ENCODE measurements around the gene PIK3R5. TPM values are rescaled to one million over a fixed set of nuclear protein-coding genes. Genes with fewer than 3 reads are reported as not detected.

PIK3R5 gene
- total RNA-seq, 2 experiments from 2014 or later, result 0.76 to 1.5 TPM

- no peak overlapping the region for H2AFZ ChIP-seq (ENCODE audit: low read length)
- no peak overlapping the region for H3K27ac ChIP-seq (ENCODE audit: low read depth, low read length, poor library complexity, severe bottlenecking)
- no peak overlapping the region for H3K4me3 ChIP-seq (ENCODE audit: low read depth, low read length, poor library complexity, severe bottlenecking)
- H3K79me2 ChIP-seq (ENCODE audit: insufficient read depth, low read depth, low read length), result no peaks in the 10 kb centered on the region
- no peak overlapping the region for H3K4me2 ChIP-seq (ENCODE audit: low read length)
- POLR2A ChIA-PET, result interaction anchor here (0.7 kb wide), 1 partner anchor 1972 kb away, joined by 3 read pairs; no protein-coding TSS in a partner anchor
- H3K9me3 ChIP-seq (ENCODE audit: low read length), result no peaks in the 10 kb centered on the region
- intact Hi-C loops (cut with micrococcal nuclease; ENCODE audit: unreplicated experiment), result no loop called here
- no peak for DNase-seq (ENCODE audit: low spot score)
- no peaks in the 10 kb centered on the region for H3K36me3 ChIP-seq (ENCODE audit: insufficient read depth, low read length)
- BruUV-seq (replicated peaks), result no TSS peak
- CTCF ChIA-PET (ENCODE audit: unreplicated experiment), result no interaction called here
- H3K9me2 ChIP-seq (ENCODE audit: insufficient read depth, low read length), result no peaks in the 10 kb centered on the region
- H4K20me1 ChIP-seq (ENCODE audit: insufficient read depth, low read length), result no peaks in the 10 kb centered on the region
- no peaks in the 10 kb centered on the region for H3K4me1 ChIP-seq (ENCODE audit: insufficient read depth, low read length, poor library complexity, severe bottlenecking)
- no peak for TF ChIP-seq CTCF (conservative IDR thresholded peaks at IDR 0.05; ENCODE audit: low read length)
- TF ChIP-seq EZH2phosphoT487 (IDR thresholded peaks at IDR 0.05; ENCODE audit: borderline replicate concordance, low read depth, low read length), result no peak
Measured at GRCh38 chr17:8865811-8866210, 99.7 kb downstream of the PIK3R5 start.

- Histone ChIP-seq H2AFZ (ENCODE audit: low read length) (no peak overlapping the region), H3K4me2 (ENCODE audit: low read length) (no peak overlapping the region), H3K36me3 (ENCODE audit: insufficient read depth, low read length) (no peaks in the 10 kb centered on the region), H3K9me3 (ENCODE audit: low read length) (no peaks in the 10 kb centered on the region), H4K20me1 (ENCODE audit: insufficient read depth, low read length) (no peaks in the 10 kb centered on the region), H3K27ac (ENCODE audit: low read depth, low read length, poor library complexity, severe bottlenecking) (no peak overlapping the region), H3K4me3 (ENCODE audit: low read depth, low read length, poor library complexity, severe bottlenecking) (no peak overlapping the region), H3K79me2 (ENCODE audit: insufficient read depth, low read depth, low read length) (no peaks in the 10 kb centered on the region), H3K9me2 (ENCODE audit: insufficient read depth, low read length) (no peaks in the 10 kb centered on the region), H3K4me1 (ENCODE audit: insufficient read depth, low read length, poor library complexity, severe bottlenecking) (no peaks in the 10 kb centered on the region)
- CTCF ChIA-PET (ENCODE audit: unreplicated experiment), result interaction anchor here (0.6 kb wide), 1 partner anchor 26 kb away, joined by 6 read pairs; no protein-coding TSS in a partner anchor
- no peak for DNase-seq (ENCODE audit: low spot score)
- POLR2A ChIA-PET, result interaction anchor here (0.7 kb wide), 1 partner anchor 1972 kb away, joined by 3 read pairs; no protein-coding TSS in a partner anchor
- TF ChIP-seq EZH2phosphoT487 (IDR thresholded peaks at IDR 0.05; ENCODE audit: borderline replicate concordance, low read depth, low read length) (no peak), CTCF (conservative IDR thresholded peaks at IDR 0.05; ENCODE audit: low read length) (no peak)
- intact Hi-C loops (cut with micrococcal nuclease; ENCODE audit: unreplicated experiment), result no loop called here
- BruUV-seq (replicated peaks), result no TSS peak
Measured at GRCh38 chr17:8865385-8865784, 100.1 kb downstream of the PIK3R5 start.

GRCh38 chr17:8862213-8863056, 103.1 kb downstream of the PIK3R5 start:
- Histone ChIP-seq H3K27ac (ENCODE audit: low read depth, low read length, poor library complexity, severe bottlenecking) (no peak overlapping the region), H3K9me2 (ENCODE audit: insufficient read depth, low read length) (no peaks in the 10 kb centered on the region), H3K4me3 (ENCODE audit: low read depth, low read length, poor library complexity, severe bottlenecking) (no peak overlapping the region), H3K4me1 (ENCODE audit: insufficient read depth, low read length, poor library complexity, severe bottlenecking) (peaks cover 15% of the 10 kb centered on the region), H2AFZ (ENCODE audit: low read length) (no peak overlapping the region), H3K9me3 (ENCODE audit: low read length) (no peaks in the 10 kb centered on the region), H3K79me2 (ENCODE audit: insufficient read depth, low read depth, low read length) (no peaks in the 10 kb centered on the region), H4K20me1 (ENCODE audit: insufficient read depth, low read length) (no peaks in the 10 kb centered on the region), H3K4me2 (ENCODE audit: low read length) (no peak overlapping the region), H3K36me3 (ENCODE audit: insufficient read depth, low read length) (no peaks in the 10 kb centered on the region)
- ChIA-PET POLR2A (no interaction called here), CTCF (ENCODE audit: unreplicated experiment) (no interaction called here)
- no TSS peak for BruUV-seq (replicated peaks)
- TF ChIP-seq CTCF (conservative IDR thresholded peaks at IDR 0.05; ENCODE audit: low read length) (no peak), EZH2phosphoT487 (IDR thresholded peaks at IDR 0.05; ENCODE audit: borderline replicate concordance, low read depth, low read length) (no peak)
- intact Hi-C loops (cut with micrococcal nuclease; ENCODE audit: unreplicated experiment), result no loop called here
- no peak for DNase-seq (ENCODE audit: low spot score)

Data from OCI-LY7 (cell line).